K562 (cell line): ENCODE measurements around the gene METTL25B. TPM values are rescaled to one million over a fixed set of nuclear protein-coding genes. Genes with fewer than 3 reads are reported as not detected.
A peak's percentile ranks its signal among the peaks of the same experiment; 100 is the strongest.

Source experiments
- ATF4 ChIP-seq: fragments of 450-650 bp; formaldehyde crosslinking; IDR thresholded peaks from 2 replicates; pipeline ENCODE4 v1.4.0; 2022; ENCODE audit warnings: mild to moderate bottlenecking, moderate library complexity
- CC2D1A ChIP-seq: fragments of 450-650 bp; IDR thresholded peaks from 2 replicates; pipeline ENCODE4 v1.6.1; 2017; ENCODE audit warnings: mild to moderate bottlenecking
- CEBPZ ChIP-seq: fragments of 150-350 bp; IDR thresholded peaks from 2 replicates; pipeline ENCODE4 v1.6.1; 2014; ENCODE audit warnings: low read depth, mild to moderate bottlenecking, low read length, borderline replicate concordance
- CHD2 ChIP-seq: IDR thresholded peaks from 2 replicates; pipeline ENCODE4 v1.6.1; 2011; ENCODE audit warnings: low read depth, low read length
- DDX20 ChIP-seq: fragments of 450-650 bp; IDR thresholded peaks from 2 replicates; pipeline ENCODE4 v1.6.1; 2016; ENCODE audit warnings: missing genetic modification characterization, low read depth, mild to moderate bottlenecking, missing compliant biosample characterization, moderate library complexity
- ELK1 ChIP-seq: sonication (generic); formaldehyde crosslinking; IDR thresholded peaks from 2 replicates; pipeline ENCODE4 v1.8.1; 2022; ENCODE audit warnings: missing genetic modification reagents
- GABPB2 ChIP-seq: fragments of 250-450 bp; sonication (Bioruptor Pico); conservative IDR thresholded peaks from 2 replicates; pipeline ENCODE4 v1.5.1; 2021; ENCODE audit warnings: mild to moderate bottlenecking
- IRF9 ChIP-seq: fragments of 450-650 bp; IDR thresholded peaks from 2 replicates; pipeline ENCODE4 v1.6.1; 2016; ENCODE audit warnings: missing biosample characterization, missing genetic modification characterization
- KDM2B ChIP-seq: fragments of 250-450 bp; sonication (Bioruptor Pico); IDR thresholded peaks from 2 replicates; pipeline ENCODE4 v1.8.0; 2021; ENCODE audit warnings: mild to moderate bottlenecking, moderate library complexity
- MTA3 ChIP-seq: fragments of 450-650 bp; formaldehyde crosslinking; IDR thresholded peaks from 2 replicates; pipeline ENCODE4 v1.6.1; 2017; ENCODE audit warnings: mild to moderate bottlenecking, borderline replicate concordance
- MXD1 ChIP-seq: fragments of 250-450 bp; sonication (Bioruptor Pico); IDR thresholded peaks from 2 replicates; pipeline ENCODE4 v1.8.0; 2021; ENCODE audit warnings: borderline replicate concordance, mild to moderate bottlenecking, moderate library complexity; ENCODE audit not compliant: poor library complexity, severe bottlenecking
- NEUROD1 ChIP-seq: fragments of 150-350 bp; IDR thresholded peaks from 2 replicates; pipeline ENCODE4 v1.6.1; 2014; ENCODE audit warnings: borderline replicate concordance, low read length, low read depth; ENCODE audit not compliant: partially characterized antibody
- PHF8 ChIP-seq: fragments of 200-600 bp; sonication (generic); IDR thresholded peaks from 2 replicates; pipeline ENCODE4 v1.6.1; 2012; ENCODE audit warnings: mixed run types, mild to moderate bottlenecking, inconsistent platforms, low read length, moderate library complexity, borderline replicate concordance
- PHTF2 ChIP-seq: fragments of 250-450 bp; sonication (Bioruptor Pico); IDR thresholded peaks from 2 replicates; pipeline ENCODE4 v1.5.0; 2021; ENCODE audit warnings: mild to moderate bottlenecking
- POLR3G ChIP-seq: IDR thresholded peaks from 2 replicates; pipeline ENCODE4 v1.6.1; 2011; ENCODE audit not compliant: insufficient read length, insufficient replicate concordance; ENCODE audit errors: extremely low read depth
- ZNF644 ChIP-seq: fragments of 200-800 bp; sonication (Bioruptor generic); IDR thresholded peaks from 2 replicates; pipeline ENCODE4 v1.6.1; 2016; ENCODE audit warnings: low read depth, missing genetic modification characterization, missing compliant biosample characterization
- ZNF740 ChIP-seq, 3 experiments: fragments of 200-800 bp in 1 of 3; sonication (Bioruptor generic) in 1 of 3; sonication (generic) in 1 of 3; formaldehyde crosslinking in 1 of 3; IDR thresholded peaks; 2 replicates each; pipeline versions ENCODE4 v1.6.1 to v1.8.0; 2016 to 2022; ENCODE audit warnings: mild to moderate bottlenecking in 2 of 3, missing compliant biosample characterization in 2 of 3, missing genetic modification characterization in 2 of 3, missing genetic modification reagents in 1 of 3
- polyA plus RNA-seq, 8 experiments: library from polyadenylated mRNA; depleted of rRNA in 4 of 8; stranded (reverse) in 5 of 8; unstranded in 3 of 8; fragments of >200 nt; fragmentation: Nextera tagmentation in 2 of 8; fragmentation: Illumina TruSeq in 1 of 8; extraction: Ambion mirVana in 2 of 8; extraction: Trizol in 1 of 8; gene quantifications; 2 replicates each; pipeline versions ENCODE4 v1.2.1 to v1.2.3, GENCODE V29; 2011 to 2014; ENCODE audit warnings: inconsistent platforms in 1 of 8, missing spikeins in 1 of 8
- total RNA-seq, 7 experiments: library from RNA; depleted of rRNA in 6 of 7; stranded (reverse); fragments of >200 nt in 6 of 7; fragmentation: Illumina TruSeq in 2 of 7; extraction: Trizol in 2 of 7; gene quantifications; 2 replicates each; pipeline versions ENCODE4 v1.2.1 to v1.2.3, GENCODE V29; 2011 to 2021; ENCODE audit warnings: low replicate concordance in 1 of 7

The METTL25B gene
- total and polyA plus RNA-seq, 9 of the 15 experiments (the other 6 are each of a cell fraction or from before 2014, with no cell fraction given), result 7.7 to 48.3 (median 33.1) TPM

GRCh38 chr1:156746728-156747631 lies 18.7 kb downstream of the METTL25B start (continued):
- TF ChIP-seq IRF9 (tag), result no peak
- TF ChIP-seq DDX20 (tag), result no peak
- no peak for TF ChIP-seq NEUROD1
- TF ChIP-seq KDM2B (CRISPR knock-in tag), result no peak
- 0 out of 2 replicates have a peak, but pooled peaks have one; percentile 24 for TF ChIP-seq ATF4 (CRISPR knock-in tag)
- TF ChIP-seq ZNF740 (CRISPR knock-in tag; IDR thresholded peaks at IDR 0.05), result peak; percentile 82
- TF ChIP-seq ZNF740 (tag; IDR thresholded peaks at IDR 0.05), result peak in 1 of 2 experiments; percentile 78; a peak in 2 of 4 replicates
- no peak for TF ChIP-seq MTA3
- TF ChIP-seq ZNF644, result peak; percentile 37; the same call in 1 of the 2 replicates
- TF ChIP-seq ELK1 (CRISPR knock-in tag), result no peak
- no peak for TF ChIP-seq POLR3G
- no peak for TF ChIP-seq PHTF2 (CRISPR knock-in tag)
- TF ChIP-seq CC2D1A, result no peak
- 0 out of 2 replicates have a peak, but pooled peaks have one; percentile 29 for TF ChIP-seq CHD2
- no peak for TF ChIP-seq CEBPZ
- TF ChIP-seq GABPB2 (CRISPR knock-in tag), result no peak
- peak; percentile 44; the same call in 1 of the 2 replicates for TF ChIP-seq PHF8
- TF ChIP-seq MXD1 (CRISPR knock-in tag), result no peak
